Coronary artery (tissue), 2 donors: ENCODE data around the gene FTL.

Experiments used
- DNase-seq: peaks from one replicate; pipeline ENCODE4 v3.0.0-alpha.2; 2017; ENCODE audit warnings: low spot score
- H3K27ac ChIP-seq, 2 donors: fragments of 200-600 bp; sonication (generic); one replicate each; pipeline ENCODE4 v1.5.1; 2016 to 2019
- H3K4me3 ChIP-seq: fragments of 200-600 bp; sonication (generic); 2 replicates; pipeline ENCODE4 v1.5.1; 2016; ENCODE audit warnings: mild to moderate bottlenecking, moderate library complexity
- TF ChIP-seq, protein P1 (sequence below): fragments of 200-600 bp; sonication (generic); IDR thresholded peaks from one replicate; pipeline ENCODE4 v1.5.1; 2019; ENCODE audit warnings: antibody characterized with exemption

Gene FTL

DNA sequence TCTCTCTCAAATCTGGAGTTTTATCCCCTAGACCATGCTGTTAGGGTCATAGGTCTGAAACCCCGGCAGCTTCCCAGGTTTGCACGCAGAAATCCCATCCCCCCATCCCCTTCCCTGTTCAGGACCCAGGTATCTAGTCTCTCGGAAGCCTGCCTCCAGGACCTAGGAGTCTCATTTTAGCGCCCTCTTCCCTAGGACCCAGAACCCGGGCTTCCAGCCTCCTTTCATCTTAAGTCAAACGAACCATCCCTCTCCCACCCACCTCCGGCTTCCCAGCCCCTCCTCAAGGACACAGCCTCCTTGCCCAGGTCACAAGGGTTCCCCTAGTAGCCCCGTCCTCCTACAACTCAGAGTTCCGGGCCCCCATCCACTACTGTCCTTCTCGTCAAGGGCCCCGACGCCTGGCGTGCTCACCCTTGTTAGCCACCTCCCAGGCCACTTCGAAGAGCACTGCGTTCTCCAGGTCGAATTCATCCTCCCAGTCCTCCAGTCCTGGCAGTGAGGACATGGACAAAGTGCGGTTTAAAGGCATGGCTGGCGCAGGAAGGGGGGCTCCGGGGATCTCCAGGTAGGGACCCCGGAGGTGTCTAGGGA, 27.6 kb downstream of the FTL start:
- peak; percentile 83 for DNase-seq
- peak overlapping the region; percentile 99 for H3K4me3 ChIP-seq
- H3K27ac ChIP-seq, result peak overlapping the region; percentile 94 to 100
- TF ChIP-seq, protein P1, sequence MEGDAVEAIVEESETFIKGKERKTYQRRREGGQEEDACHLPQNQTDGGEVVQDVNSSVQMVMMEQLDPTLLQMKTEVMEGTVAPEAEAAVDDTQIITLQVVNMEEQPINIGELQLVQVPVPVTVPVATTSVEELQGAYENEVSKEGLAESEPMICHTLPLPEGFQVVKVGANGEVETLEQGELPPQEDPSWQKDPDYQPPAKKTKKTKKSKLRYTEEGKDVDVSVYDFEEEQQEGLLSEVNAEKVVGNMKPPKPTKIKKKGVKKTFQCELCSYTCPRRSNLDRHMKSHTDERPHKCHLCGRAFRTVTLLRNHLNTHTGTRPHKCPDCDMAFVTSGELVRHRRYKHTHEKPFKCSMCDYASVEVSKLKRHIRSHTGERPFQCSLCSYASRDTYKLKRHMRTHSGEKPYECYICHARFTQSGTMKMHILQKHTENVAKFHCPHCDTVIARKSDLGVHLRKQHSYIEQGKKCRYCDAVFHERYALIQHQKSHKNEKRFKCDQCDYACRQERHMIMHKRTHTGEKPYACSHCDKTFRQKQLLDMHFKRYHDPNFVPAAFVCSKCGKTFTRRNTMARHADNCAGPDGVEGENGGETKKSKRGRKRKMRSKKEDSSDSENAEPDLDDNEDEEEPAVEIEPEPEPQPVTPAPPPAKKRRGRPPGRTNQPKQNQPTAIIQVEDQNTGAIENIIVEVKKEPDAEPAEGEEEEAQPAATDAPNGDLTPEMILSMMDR, result no peak

DNA sequence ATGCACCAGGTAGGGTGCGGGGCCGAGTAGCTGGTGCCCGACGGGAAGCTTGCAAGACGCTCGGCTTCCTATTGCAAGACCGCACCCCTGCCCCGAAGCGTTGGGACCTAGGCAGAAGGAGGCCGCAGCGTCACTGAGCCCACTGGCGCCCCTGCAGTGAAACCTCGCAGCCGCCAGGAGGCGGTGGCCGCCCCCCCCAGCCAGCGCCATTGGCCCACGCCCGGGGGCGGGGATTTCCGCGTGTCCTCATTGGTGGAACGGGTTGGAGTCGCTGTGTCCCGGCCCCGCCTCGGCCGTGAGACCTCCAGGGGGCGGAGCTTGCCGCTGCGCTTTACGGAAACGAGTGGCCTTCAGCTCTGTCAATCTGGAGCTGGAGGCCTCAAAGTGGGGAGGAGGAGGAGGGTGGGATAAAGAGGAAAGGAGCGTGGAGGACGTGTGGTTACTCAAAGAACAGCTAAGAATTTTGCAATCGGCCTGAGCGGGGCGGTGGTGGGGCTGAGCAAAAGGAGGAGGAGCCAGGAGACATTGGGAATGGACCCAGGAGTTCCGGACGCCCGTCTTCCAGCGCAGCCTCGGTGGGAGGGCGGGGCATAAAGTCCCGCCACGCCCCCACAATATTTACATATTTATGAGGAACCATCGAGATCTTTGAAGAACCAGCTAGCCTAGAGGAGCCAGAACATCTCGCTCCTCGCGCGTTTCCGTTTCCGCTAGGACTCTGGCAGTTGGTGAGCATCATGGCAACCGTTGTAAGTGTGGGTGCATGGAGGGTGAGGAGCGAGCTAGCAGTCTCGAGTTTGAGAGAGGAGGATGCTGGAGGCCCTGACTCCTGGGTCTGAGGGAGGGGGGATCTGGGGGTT, 28.3 kb downstream of the FTL start, which contains the start of the genes GYS1 and RUVBL2:
Gene GYS1, minus strand, starts transcription at position 135 of the 860 bp plus-strand sequence. CDS start 197 bp downstream, outside the sequence.
Gene RUVBL2, plus strand, starts transcription at position 713 of the 860 bp plus-strand sequence. Its CDS starts 25 bp downstream, at position 738.
- H3K27ac ChIP-seq, result peak within 1 kb of the TSS; percentile 94 to 100
- TF ChIP-seq, protein P1, result peak; percentile 96
- peak within 1 kb of the TSS; percentile 99 for H3K4me3 ChIP-seq
- DNase-seq, result peak; percentile 100

DNA sequence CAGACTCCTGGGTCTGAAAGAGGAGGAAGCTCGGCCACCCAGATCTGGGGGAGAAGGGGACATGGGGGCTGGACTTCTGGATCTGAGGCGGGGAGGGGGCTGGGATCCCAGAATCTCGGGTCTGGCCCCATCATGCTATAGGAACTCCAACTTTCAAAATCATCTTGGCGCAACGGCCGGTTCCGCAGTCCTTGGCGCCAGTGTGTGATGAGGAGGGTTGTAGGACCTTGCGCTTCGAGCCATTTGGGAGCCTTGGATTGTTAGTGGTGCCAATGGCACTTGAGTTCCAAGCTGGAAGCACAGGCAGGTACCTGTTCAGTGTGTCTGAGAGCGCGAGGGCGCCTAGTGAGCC, 28.9 kb downstream of the FTL start:
- DNase-seq, result no peak
- TF ChIP-seq, protein P1, result no peak

DNA sequence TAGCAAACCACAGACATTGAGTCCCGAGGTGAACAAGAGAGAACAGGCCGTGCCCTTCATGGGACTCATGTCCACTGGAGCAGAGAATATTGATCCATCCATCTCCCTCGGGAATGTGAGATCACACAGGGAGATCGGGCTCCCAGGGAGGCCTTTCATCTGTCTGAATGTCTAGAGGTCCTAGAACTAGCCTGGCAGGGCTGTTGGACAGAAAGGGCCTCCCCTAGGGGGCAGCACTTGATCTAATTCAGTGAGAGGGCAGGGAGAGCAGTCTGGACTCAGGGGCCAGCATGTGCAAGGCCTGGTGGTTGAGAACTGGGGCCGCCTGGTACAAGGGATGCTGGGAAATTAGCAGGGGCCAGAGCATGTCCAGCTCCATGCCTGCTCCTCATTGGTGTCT, 32.9 kb downstream of the FTL start:
- Histone ChIP-seq H3K27ac (no peak overlapping the region), H3K4me3 (no peak overlapping the region)
- DNase-seq, result no peak
- TF ChIP-seq, protein P1, result no peak

More for the DNA sequence above, 28.9 kb downstream of the FTL start:
- H3K4me3 ChIP-seq, result peak overlapping the region; percentile 99
- H3K27ac ChIP-seq, result peak overlapping the region; percentile 94 to 100

DNA sequence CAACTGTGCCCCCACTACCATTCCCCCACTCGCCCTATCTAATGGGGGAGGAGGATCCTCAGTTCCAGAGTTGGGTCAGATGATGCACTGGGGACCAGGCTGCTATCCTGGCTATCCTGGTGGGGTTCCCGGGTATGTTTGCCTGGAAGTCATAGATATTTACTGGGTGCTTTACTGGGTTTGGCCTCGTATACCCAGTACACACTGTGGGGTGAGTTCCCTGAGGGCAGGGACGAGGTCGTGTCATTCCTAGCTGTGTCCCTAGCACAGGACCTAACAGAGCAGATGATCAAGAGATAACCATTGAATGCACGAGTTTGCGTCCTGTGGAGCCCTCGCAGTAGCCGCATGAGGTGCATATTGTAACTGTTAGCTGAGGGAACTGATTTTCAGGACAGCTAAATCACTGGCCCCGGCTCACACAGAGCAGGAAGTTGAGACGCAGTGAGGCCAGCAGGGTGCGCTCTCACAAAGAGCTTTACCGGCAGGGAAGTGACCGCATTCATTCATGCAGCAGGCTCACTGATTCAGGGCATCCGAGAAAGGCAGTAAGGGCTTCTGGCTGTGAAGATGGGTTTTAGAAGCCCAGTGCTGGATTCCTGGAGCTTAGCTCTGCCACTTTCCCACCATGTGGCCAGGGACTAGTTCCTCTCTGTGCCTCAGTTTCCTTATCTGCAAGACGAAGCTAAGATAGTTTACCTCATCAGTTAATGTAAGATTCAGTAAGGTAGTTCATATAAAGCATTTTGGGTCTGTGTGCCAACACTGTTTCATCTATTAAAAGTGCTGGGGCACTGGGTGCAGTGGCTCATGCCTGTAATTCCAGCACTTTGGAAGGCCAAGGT, 34.6 kb downstream of the FTL start:
- DNase-seq, result no peak

DNA sequence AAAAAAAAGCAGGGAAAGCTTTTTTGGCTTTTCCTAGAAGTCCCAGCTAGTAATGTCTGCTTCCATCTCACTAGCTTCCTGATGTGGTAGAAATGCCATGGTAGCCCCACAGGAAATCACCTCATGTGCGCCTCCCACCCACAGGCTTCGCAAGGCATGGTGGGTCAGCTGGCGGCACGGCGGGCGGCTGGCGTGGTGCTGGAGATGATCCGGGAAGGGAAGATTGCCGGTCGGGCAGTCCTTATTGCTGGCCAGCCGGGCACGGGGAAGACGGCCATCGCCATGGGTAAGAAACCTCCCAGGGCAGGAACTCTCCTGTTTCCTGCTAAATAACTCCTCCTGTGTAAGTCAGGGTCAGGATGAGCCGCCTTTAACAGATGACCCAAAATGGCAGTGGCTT, 39.0 kb downstream of the FTL start:
- Histone ChIP-seq H3K4me3 (no peak overlapping the region), H3K27ac (no peak overlapping the region)
- no peak for DNase-seq
- TF ChIP-seq, protein P1, result no peak

More for the DNA sequence above, 34.6 kb downstream of the FTL start:
- H3K4me3 ChIP-seq, result no peak overlapping the region
- TF ChIP-seq, protein P1, result peak; percentile 27
- no peak overlapping the region for H3K27ac ChIP-seq
